ENCODE results near the gene MZF1. TPM values are rescaled to one million over a fixed set of nuclear protein-coding genes. Genes with fewer than 3 reads are reported as not detected.
"Not testable (repeated sequence)": the region's sequence is repeated elsewhere in the genome, so short reads cannot be mapped to it uniquely, and the experiment has no call there.

MZF1 gene
- polyA plus RNA-seq, 3 donors, result 20.9 to 22.9 (median 21.3) TPM

DNA sequence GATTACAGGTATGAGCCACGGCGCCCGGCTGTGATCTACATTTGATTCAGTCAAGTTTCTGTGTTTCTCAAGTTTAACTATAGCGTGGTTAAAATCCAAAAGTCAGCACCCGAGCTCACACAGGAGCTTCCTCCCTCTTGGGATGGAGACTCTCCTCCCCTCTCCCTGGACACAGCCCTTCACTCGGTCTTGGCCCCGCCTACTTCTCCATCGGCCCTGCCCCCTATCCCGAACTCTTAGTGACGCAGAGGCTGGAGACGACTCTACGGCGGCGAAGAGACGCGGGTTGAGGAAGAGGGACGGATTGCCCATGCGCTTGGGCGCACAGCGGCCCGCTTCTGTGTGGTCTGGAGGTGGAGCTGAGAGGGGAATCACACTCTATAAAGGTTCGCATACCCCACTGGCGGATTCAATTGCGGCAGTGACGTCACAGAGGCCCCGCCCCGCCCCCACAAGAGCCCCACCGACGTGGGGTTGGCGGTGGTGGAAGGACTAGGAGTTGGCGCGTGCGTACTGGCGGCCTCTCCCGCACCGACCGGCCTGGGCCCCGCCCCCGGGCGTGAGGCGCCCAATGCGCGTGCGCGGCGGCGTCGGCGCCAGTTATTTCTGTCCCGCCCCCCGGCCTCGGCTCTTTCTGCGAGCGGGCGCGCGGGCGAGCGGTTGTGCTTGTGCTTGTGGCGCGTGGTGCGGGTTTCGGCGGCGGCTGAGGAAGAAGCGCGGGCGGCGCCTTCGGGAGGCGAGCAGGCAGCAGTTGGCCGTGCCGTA lies 29.1 kb downstream of the MZF1 start, which contains the start of gene TRIM28:
Gene TRIM28, plus strand, starts transcription at position 239 of the 765 bp plus-strand sequence. CDS start 694 bp downstream, outside the sequence.
- peak; percentile 92 to 99 (median 96) for DNase-seq (ENCODE audit: low read depth in 3 of 3, low spot score in 2 of 3)

DNA sequence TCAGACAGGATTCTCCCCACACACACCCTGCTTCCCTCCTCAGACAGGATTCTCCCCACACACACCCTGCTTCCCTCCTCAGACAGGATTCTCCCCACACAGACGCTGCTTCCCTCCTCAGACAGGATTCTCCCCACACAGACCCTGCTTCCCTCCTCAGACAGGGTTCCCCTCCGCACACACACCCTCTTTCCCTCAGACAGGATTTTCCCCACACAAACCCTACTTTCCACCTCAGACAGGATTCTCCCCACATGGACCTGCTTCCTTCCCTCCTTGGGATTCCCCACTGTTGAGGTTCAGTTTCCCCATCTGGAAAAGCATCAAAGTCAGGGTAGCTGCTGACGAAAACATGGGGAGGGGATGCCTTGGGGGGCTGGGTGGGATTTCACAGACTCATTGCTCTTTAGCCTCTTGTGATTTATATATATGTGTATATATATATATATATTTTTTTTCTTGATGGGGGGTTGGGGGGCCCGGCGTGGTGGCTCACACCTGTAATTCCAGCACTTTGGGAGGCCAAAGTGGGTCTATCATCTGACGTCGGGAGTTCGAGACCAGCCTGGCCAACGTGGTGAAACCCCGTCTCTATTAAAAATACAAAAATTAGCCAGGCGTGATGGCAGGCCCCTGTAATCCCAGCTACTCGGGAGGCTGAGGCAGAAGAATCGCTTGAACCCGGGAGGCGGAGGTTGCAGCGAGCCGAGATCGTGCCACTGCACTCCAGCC lies 30.3 kb downstream of the MZF1 start:
- DNase-seq (ENCODE audit: low read depth in 3 of 3, low spot score in 2 of 3), result not testable (repeated sequence)

DNA sequence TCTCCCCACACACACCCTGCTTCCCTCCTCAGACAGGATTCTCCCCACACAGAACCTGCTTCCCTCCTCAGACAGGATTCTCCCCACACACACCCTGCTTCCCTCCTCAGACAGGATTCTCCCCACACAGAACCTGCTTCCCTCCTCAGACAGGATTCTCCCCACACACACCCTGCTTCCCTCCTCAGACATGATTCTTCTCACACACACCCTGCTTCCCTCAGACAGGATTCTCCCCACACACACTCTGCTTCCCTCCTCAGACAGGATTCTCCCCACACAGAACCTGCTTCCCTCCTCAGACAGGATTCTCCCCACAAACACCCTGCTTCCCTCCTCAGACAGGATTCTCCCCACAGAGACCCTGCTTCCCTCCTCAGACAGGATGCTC lies 34.0 kb downstream of the MZF1 start:
- not testable (repeated sequence) for DNase-seq (ENCODE audit: low read depth in 3 of 3, low spot score in 2 of 3)

DNA sequence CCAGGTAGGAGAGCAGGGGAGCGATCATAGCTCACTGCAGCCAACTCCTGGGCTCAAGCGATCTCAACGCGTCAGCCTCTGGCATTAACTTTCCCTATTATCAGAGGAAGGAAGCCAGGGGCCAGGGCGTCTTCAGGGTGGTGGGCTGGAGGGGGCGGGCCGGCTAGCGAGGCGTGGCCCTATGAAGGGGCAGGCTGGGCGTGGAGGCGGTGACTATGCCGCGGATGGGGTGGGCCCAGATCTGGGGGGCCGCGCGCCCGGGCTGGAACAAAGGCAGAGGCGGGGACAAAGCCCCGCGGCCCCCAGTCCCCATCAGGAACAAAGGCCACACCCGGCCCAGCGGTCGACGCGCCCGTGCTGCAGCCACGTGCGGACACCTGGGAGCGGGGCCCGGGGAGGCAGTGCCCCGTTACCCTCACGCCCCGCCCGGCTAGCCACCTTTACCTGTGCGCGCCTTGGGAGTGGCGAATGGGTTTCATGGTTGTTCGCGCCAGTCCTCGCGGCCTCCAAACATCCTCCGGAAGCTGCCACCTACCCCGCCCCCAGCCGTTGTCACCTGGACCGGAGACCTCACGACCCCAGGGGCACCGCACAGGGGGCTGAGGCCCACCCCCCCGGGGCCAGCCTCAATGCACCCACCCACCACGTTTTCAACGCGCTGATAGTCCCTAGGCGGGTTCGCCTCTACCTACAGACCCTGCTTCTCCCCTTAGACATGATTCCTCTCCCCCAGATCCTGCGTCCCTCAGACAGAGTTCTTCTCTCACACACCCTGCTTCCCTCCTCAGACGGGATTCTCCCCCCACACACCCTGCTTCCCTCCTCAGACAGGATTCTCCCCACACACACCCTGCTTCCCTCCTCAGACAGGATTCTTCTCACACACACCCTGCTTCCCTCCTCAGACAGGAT lies 34.6 kb downstream of the MZF1 start:
- no peak for DNase-seq (ENCODE audit: low read depth in 3 of 3, low spot score in 2 of 3)

DNA sequence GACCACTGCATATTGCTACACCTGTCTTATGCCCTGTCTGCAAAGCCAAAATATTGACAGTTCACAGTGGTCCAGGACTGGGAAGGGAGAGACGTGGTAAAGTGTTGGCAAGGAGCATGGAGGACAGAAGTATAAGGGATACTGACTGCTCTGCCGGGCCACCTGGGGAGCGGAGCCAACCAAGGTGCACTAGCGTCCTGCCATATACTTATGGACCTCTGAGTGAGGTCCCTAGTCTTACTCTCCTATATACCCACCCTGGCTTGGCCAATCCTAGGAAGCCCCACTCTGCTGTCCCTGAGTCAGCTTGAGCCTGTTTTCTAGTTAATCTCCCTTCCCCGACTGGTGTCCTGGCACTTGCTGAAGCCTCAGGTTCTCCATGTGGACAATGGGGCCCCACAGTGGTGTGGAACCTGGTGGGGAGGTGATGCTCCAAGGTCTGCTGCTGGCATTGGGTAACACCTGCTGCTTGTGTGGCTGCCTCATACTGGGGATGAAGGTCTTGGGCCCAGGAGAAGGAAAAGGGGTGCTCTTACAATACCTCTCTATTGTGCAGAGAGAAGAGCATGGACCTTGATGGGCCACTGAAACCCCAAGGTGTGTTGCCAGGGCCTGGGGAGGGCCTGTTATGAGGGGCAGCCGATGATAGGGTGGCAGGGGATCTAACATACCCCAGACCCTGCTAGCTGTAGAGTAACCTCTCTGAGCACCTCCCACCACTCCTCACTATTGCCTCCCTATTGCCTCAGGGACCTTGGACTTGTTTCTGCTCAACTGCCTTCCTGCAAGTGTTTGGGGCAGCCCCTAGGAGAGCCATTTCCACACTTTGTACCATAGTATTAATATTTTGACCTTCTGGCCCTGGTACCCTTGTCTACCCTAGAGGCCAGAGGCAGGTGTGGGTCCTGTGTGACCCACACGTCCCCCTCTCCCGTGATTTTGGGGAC lies 36.0 kb downstream of the MZF1 start:
- no peak for DNase-seq (ENCODE audit: low read depth in 3 of 3, low spot score in 2 of 3)

DNA sequence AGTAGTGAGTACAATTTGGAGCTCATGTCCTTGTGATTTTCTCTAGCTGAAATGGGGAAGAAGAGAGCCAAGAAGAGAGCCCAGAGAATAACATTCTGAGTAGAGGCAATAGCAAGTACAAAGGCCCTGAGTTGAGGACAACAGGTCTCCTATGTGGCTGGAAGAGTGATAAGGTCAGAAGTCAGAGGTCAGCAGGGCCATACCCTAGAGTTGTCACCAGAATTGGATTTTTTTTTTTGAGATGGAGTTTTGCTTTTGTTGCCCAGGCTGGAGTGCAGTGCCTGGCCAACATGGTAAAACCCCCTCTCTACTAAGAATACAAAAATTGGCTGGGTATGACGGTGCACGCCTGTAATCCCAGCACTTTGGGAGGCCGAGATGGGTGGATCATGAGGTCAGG lies 37.3 kb downstream of the MZF1 start:
- no peak for DNase-seq (ENCODE audit: low read depth in 3 of 3, low spot score in 2 of 3)

DNA sequence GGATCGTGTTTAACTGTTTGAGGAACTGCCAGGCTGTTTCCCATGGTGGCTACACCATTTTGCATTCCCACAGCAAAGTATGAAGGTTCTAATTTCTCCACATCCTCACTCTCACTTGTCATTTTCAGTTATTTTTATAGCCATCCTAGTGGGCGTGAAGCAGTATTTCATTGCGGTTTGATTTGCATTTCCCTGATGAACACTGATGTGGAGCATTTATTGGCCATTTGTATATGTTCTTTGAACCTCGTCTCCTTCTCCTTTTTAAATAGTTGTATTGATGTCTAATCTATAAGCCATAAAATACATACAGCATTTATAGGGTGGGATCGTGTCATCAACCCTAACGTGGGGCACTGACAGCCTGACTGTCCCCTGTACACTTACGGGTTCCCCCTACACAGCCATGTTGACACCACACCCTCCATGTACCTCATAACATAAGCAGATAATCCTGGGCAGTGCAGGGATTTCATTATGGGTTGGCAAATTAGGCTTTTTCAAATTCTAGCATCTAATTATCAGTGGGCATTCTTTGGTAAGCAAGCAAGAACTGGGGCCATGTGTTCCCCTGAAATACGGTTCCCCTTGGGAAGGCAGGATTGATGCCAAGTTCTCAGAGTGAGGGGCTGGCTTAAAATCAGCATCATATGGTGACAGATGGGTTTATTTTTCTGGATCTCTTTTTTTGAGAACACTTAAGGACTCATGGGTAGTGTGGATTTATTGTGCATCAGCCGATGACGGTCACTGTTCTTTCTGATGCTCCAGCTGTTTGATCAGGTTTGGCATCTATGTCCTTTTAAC lies 41.9 kb downstream of the MZF1 start:
- no peak for DNase-seq (ENCODE audit: low read depth in 3 of 3, low spot score in 2 of 3)

DNA sequence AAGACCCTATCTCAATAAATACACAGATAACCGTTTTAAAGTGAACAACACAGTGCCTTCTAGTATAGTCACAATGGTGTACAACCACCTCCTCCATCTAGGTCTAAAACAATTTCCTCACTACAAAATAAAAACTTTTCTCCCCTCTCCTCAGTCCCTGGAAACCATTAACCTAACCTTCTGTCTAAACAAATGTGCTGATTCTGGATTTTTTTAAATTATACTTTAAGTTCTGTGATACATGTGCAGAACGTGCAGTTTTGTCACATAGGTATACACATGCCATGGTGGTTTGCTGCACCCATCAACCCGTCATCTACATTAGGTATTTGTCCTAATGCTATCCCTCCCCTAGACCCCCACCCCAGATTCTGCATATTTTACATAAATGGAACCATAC lies 43.7 kb downstream of the MZF1 start:
- no peak for DNase-seq (ENCODE audit: low read depth in 3 of 3, low spot score in 2 of 3)

DNA sequence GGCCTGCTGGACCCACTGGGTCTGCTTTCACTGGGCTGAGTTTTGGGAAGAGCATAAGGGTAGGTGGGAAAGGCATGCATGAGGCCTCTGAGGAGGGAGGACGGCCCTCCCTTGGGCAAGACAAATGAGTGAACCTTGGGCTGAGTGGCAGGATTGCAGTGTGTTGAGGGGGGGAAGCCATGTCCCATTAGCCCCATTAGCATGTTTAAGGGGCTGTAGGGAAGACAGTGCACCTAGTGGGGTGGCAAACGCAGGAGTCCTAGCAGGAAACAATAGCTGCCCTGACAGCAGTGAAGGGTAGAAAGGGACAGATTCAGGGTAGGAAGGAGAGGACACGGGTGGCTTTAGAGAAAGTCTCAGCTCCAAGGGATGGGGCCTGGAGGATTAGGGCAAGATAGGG lies 50.4 kb downstream of the MZF1 start:
- no peak for DNase-seq (ENCODE audit: low read depth in 3 of 3, low spot score in 2 of 3)

DNA sequence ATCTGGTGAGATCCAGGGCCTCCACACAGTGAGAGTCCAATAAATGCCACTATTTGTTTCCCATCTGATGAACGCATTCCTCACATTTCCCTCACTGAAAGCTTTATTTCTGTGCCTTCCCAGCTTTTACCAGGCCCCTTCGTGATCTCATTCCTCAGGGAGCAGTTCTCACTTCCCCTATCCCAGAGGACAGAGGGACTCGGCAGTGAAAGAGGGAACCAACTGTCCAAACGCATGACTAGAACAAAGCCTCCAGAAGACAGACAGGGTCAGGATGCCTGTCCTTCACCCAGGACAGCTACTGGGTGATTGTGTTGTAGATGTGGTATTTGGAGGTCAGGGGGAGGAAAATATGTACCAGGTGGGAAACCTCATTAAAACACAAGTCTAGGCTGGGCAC lies 51.5 kb downstream of the MZF1 start:
- no peak for DNase-seq (ENCODE audit: low read depth in 3 of 3, low spot score in 2 of 3)

DNA sequence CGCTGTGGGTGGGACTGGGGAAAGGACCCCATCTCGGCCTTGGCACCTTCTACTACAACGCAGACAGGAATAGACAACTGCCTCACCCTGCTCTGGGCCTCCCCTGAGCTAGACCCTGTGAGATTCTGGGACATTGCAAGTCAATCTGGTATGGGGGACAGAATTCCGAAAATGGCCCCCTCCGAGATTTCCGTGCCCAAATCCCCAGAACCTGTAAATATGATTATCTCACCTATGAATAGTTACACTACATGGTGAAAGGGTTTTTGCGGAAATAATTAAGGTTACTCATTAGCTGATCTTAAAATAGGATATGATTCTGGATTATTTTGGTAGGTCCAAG lies 52.9 kb downstream of the MZF1 start:
- DNase-seq (ENCODE audit: low read depth in 3 of 3, low spot score in 2 of 3), result no peak

DNA sequence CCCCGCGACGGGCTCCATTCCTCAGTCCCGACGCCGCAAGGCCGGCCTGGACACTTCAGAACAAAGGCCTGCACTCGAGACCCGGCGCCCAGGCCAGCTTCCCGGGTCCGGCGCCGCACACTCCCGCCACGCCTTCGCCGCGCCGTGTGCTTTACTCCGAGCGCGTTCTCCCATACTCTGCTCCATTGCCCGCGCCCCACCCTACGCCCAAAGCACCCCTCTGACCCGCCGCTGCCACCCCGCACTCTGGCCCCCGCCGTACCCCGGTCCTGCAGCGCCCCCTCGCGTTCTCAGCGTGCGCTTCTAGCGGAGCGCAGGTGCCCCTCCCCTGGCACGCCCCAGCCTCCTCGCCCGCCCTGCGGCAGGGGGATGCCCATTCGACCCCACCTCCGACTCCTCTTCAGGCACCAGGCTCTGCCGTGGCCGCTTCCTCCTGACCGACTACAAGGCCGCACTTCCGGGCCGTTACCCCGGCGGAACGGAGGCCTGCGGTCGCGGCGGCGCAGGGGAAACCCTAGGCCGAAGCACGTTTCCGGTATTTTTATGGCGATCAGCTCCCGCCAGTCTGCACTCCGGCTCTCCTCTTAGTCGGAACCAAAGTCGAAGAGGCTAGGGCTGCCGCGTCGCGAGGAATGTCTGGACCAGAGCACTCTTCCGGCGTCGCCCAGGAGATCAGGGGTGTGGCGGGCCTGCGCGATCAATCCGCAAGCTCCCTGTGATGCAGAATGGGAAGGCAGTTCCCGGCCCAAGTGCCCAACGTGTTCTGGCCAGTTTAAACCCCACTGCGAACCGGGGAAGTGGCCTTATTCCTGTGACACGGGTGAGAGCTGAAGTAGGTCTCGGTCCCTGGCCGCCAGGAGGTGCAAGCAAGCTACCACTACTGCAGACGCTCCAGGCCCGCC lies 53.5 kb downstream of the MZF1 start, which contains the start of gene ZBTB45:
Gene ZBTB45, minus strand, starts transcription at position 456 of the 902 bp plus-strand sequence. CDS start 2,137 bp downstream, outside the sequence.
- peak in 2 of 3 donors; percentile 86 to 92 for DNase-seq (ENCODE audit: low read depth in 3 of 3, low spot score in 2 of 3)

DNA sequence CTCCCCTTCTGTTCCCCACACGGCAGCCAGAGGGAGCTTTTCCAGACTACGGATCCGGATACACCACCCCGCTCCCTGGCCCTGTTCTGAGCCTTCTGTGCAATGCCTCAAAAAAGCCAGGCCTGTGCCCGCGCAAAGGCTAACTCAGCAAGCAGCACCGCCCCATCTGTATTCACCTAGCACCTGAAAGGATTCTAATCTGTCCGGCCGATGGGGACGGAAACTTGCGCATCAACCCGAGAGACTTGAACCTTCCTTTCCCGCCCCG lies 54.1 kb downstream of the MZF1 start:
- DNase-seq (ENCODE audit: low read depth in 3 of 3, low spot score in 2 of 3), result peak in 2 of 3 donors; percentile 51 to 65

DNA sequence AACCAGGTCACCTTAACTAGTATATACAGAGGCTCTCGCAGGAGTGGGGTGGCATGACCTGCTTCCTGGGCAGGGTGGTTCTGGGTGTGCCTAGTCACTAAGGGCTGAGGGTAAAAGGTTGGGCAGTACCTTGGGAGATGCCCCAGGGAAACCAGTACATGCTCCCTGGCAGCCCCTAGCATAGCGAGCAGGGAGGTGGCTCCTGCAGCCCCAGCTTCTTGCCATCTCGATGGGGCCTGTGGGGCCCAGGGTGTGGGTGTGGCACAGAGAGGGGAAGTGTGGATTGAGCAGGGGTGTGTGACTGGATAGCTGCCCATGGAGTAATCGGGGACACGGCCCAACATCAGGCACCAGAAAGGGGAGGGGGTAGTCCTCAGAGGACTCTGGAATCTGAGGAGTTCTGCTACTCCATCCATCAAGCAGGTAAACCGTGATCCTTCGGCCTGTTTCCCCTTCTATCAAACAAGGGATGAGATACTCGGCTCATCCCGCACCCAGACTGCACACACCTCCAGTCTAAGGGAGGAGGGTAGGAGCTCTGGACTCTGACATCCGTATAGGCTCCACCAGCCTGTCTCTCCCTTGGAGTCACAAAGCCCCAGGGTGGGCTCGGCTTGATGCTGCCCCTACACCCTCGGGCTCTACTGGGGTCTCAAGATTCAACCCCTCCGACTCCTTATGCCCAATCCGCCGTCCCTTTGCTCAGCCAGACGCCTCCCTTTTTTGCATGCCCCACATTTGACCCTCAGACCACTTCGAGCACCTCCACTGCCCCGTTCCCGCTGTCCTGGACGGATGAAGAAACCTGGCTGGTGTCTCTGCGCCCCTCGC lies 54.7 kb downstream of the MZF1 start:
- DNase-seq (ENCODE audit: low read depth in 3 of 3, low spot score in 2 of 3), result no peak

DNA sequence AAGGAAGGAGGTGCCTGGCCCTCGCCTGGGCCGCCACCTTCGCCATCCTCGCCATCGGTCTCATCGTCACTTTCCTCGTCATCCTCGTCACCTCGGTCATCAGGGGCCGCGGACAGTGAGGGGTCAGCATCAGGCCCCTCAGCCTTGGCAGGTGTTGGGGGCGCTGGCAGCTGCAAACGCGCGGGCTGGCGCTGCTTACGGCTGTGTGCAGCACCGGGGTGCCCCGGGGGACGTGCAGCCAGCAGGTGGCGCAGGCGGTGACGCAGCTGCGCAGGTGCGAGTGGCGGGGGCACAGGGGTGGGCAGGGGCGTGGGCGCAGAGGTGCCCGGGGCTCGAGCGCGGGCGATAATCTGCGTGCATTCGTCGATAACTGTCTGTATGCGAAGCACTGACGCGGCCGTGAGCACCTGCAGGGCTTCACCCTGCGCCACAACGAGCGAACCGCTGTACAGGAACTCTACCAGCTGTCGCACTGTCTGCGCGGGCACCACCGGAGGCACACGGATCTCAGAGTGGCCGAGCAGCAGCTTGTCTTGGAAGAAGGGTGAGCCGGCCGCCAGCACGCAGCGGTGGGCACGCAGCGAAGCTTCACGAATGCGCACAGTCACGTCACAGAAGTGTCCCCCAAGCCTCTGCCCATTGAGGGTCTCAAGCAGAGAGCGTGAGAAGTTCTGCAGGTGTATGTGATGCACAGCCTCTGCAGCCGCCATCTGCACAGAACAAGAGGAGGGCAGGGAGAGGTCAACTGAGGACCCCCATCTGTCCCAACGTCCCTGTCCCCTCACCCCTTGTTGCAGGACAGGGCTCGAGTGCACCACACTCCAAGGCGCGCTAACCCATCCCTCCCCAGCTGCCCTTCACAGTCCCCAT lies 55.9 kb downstream of the MZF1 start:
- no peak for DNase-seq (ENCODE audit: low read depth in 3 of 3, low spot score in 2 of 3)

DNA sequence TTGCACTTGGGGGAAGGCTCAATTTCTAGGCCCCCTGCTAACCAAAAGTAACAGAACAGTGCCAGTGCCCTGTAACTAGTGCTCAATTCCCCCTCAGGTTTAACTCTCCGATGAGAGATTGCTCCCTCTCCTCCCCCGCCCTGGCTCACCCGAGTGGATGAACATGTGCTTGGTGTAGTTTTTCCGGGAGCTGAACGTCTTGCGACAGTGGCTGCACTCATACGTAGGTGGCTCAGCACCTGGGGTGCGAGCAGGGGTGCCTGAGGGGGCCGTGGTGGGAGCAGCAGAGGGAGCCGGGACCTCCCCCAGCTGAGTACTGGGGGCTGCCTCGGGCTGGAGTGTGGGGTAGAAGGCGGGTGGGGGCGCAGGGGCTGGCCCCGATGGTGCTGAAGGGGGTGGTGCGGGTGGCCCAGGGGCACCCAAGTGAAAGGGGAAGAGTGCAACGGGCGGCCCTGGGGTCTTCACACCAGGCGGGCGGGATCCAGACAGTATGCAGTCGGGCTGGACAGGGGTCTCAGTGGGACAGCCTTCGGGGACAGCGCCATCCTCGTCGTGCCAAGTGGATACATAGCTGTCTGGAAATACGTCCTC lies 56.8 kb downstream of the MZF1 start:
- DNase-seq (ENCODE audit: low read depth in 3 of 3, low spot score in 2 of 3), result no peak

Data from right renal cortex interstitium (tissue), 3 donors.